Activated T-cell treated with anti-CD3 and anti-CD28 coated beads for 4 hours (primary cell): ENCODE measurements around the gene PRKAR2A.
"Not testable (repeated sequence)": the region's sequence is repeated elsewhere in the genome, so short reads cannot be mapped to it uniquely, and the experiment has no call there.

Experiments used
- DNase-seq: peaks from one replicate; pipeline ENCODE4 v3.0.0-alpha.2; 2020

Gene PRKAR2A

DNA sequence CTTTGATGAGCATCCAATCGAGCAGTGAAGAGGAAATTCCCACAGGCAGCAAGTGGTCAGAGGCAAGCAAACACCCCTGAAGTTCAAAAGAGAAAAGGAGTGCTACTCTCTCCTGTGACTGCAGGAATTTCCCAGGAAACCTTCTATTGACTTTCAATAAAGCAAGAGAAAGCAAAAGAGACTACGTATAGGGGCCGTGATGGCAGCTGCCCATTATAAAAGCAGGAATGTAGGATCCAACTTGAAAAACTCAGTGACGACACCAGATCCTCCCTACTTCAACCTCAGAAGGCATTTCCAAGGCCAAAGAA lies 77.5 kb downstream of the PRKAR2A start:
- no peak for DNase-seq

- DNase-seq = no peak
Measured at GRCh38 chr3:48765376-48765775, 82.3 kb downstream of the PRKAR2A start.

DNA sequence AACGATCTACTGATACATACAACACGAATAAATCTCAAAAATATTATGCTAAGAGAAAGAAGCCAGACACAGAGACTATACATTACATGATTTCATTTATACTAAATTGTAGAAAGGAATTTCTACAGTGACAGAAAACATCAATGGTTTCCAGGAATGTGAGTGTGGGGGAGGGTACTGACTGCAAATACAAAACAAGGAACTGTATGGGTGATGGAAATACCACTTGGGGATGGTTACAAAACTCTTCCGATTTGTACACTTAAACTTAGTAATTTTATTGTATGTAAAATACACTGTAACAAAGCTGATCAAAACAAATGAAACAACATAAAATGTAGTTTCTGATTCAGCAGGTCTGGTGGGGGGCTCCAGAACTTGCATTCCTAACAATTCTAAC lies 84.9 kb downstream of the PRKAR2A start:
- no peak for DNase-seq

GRCh38 chr3:48759991-48760540 lies 87.6 kb downstream of the PRKAR2A start:
- DNase-seq = not testable (repeated sequence)

DNA sequence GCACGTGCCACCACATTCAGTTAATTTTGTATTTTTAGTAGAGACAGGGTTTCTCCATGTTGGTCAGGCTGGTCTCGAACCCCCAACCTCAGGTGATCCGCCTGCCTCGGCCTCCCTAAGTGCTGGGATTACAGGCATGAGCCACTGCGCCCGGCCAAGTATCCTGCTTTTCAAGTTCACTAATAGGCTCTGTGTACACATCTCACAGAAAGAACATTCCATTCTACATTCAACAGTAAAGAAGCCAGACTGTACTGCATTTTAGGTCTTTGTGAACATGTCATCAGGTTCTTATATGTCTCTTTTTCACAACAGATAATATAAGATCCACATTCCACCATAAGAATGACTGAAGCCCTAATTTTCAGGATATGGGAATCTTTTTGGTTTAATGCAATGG lies 88.1 kb downstream of the PRKAR2A start:
- not testable (repeated sequence) for DNase-seq

GRCh38 chr3:48759071-48759470 lies 88.6 kb downstream of the PRKAR2A start:
- DNase-seq = no peak

GRCh38 chr3:48756640-48757039 lies 91.0 kb downstream of the PRKAR2A start:
- DNase-seq = no peak

- no peak for DNase-seq
Measured at GRCh38 chr3:48750856-48751255, 96.8 kb downstream of the PRKAR2A start.

DNA sequence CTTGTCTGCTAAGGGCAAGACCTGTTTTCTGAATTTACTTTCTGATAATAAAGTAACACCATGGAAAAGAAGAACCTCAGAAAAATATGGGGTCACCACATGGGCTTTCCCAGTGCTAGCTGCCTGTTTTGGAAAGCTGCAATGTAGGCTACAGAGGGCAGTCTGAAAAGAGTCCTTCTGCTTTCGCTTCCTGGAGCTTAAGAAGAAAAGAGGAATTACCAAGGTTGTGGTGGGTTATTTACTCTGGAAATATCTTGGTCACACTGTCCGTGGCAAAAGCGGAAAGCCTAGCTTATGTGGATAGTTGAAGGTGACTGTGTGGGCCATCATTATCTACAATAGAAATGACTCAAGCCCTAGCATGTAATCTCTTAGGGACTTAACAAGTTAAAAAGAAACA lies 98.9 kb downstream of the PRKAR2A start:
- no peak for DNase-seq

GRCh38 chr3:48747706-48748105 lies 100.0 kb downstream of the PRKAR2A start:
- DNase-seq = no peak

DNA sequence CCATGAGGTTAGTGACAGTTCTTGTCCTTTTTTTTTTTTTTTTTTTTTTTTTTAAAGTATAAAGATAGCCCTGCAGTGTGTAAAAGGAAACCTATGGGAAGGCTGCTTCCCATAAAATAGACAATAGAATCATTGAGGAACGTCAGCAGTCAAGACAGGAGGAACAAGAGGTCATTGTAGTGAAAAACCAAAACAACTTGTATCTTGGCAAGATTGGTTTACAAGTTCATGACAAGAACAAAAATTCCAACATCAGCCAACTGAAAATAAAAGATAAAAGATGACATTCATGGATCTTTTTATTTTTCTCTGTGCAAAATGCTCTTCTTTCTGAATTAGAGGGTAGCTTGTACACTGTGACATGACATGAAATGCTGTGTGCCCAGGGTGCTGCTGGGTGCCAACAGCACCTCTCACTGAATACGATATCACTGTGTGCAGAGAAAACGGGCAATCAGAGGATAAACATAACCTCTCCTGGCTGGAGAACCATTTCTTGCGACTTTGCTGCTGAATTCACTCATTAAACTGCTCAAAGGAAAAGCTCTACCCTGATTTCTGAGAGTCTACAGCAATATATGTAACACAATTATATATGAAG lies 100.6 kb downstream of the PRKAR2A start:
- DNase-seq = no peak

DNA sequence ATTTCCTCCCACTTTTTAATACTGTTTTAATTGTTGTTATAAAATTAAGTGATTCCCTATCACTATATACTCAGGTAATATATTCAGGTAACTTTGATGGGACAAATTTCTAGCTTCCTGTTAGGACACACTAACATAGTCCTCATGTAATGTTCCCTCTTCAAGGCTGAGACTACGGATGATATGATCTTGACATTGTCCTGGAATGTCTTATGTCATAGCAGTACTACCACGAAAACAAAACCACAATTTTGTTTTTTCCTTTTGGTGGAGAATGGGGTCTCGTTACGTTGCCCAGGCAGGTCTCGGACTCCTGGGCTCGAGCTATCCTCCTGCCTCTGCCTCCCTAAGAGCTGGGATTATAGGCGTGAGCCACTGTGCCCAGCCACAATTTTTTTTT lies 103.9 kb downstream of the PRKAR2A start:
- DNase-seq = no peak

DNA sequence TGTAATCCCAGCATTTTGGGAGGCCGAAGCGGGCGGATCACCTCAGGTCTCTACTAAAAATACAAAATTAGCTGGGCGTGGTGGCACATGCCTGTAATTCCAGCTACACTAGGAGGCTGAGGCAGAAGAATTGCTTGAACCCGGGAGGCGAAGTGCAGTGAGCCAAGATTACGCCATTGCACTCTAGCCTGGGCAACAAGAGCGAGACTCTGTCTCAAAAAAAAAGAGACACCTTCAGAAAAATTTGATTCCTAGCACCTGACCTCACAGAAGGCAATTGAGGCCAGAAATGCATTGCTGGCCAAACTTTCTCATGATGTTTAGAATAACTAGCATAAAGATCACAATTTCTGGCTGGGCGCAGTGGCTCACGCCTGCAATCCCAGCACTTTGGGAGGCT lies 106.4 kb downstream of the PRKAR2A start:
- DNase-seq = not testable (repeated sequence)

GRCh38 chr3:48739955-48740823 lies 107.5 kb downstream of the PRKAR2A start:
- peak; percentile 29 for DNase-seq

DNA sequence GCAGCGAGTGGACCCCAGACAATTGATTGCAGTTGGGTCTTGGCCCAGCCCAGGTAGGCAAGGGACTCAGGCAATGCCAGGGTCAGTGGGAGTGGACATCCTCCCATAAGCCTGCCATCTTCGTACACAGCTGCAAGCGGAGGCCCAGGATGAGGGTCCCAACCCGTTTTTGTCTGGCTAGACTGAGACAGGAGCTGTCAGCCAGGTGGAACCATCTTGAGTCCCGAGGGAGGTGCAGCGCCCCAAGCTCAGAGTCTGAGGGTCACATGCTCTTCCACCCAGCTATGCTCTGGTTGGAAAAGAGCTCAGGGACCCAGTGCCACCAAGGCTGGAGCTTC lies 108.1 kb downstream of the PRKAR2A start:
- DNase-seq = no peak

DNA sequence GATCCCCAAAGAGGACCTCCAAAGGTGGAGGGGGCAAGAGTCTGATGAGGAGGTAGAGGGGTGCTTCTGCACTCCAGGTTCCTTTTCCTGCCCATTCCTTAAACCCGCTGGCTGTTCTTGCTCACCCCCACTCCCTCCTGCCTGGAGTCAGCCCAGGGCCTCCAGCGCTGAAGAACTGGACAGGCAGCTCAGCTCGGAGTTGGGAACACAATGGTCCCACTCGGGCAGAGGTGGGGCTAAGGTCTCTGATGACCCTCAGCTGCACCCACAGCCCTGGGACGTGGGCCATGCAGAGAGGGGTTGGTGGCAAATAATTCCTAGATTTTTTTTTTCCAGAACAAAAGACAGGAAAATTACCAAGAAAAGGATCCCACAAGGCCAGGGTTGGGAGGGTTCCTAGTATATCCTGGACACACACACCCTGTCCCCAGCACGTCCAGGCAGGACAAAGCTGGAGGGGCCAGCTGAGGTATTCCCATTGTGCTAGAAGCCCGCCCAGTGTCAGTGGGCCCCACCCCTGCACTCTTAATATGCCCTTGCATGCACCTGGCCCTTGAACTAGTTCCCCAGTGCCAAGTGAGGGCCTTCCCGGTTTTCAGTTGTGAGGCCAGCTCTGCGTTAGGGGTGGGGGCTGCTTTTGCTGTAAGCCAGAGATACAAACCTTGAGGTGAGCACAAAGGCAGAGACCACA lies 108.6 kb downstream of the PRKAR2A start:
- no peak for DNase-seq

DNA sequence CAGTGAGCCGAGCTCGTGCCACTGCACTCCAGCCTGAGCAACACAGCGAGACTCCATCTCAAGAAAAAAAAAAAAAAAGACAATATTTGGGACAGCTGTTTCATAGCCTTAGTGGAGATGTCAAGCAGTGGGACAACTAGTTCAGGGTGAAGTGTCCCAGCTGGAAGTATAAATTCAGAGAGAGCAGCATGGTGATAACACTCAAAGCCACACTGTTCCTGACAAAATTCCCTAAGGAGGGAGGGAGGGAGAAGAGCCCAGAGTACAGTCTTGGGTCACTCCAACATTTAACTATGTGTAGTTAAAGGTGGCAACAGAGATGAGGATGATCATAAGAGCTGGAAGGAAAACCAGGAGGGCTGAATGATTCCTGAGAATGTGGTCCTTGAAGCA lies 109.5 kb downstream of the PRKAR2A start:
- DNase-seq = no peak

DNA sequence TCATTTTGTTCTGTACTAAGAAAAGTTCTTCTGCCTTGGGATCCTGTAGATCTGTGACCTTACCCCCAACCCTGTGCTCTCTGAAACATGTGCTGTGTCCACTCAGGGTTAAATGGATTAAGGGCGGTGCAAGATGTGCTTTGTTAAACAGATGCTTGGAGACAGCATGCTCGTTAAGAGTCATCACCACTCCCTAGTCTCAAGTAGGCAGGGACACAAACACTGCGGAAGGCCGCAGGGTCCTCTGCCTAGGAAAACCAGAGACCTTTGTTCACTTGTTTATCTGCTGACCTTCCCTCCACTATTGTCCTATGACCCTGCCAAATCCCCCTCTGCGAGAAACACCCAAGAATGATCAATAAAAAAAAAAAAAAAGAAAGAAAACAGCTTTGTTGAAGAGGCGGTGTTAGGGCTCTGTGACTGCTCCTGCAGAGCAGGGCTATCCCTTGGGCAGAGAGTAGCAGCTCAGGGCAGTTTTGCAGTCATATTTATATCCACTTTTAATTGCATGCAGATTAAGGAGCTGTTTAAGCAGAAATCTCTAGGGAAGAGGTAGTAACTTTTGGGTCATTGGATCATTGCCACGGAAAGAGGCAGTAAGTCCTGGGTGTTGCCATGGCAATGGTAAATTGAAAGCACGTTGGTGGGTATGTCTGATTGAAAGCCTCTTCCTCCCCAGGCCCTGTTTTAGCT lies 112.5 kb downstream of the PRKAR2A start:
- not testable (repeated sequence) for DNase-seq

DNA sequence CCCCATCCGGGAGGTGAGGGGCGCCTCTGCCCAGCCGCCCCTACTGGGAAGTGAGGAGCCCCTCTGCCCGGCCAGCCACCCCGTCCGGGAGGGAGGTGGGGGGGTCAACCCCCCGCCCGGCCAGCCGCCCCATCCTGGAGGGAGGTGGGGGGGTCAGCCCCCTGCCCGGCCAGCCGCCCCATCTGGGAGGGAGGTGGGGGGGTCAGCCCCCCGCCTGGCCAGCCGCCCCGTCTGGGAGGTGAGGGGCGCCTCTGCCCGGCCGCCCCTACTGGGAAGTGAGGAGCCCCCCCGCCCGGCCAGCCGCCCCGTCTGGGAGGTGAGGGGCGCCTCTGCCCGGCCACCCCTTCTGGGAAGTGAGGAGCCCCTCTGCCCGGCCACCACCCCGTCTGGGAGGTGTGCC lies 113.1 kb downstream of the PRKAR2A start:
- not testable (repeated sequence) for DNase-seq

DNA sequence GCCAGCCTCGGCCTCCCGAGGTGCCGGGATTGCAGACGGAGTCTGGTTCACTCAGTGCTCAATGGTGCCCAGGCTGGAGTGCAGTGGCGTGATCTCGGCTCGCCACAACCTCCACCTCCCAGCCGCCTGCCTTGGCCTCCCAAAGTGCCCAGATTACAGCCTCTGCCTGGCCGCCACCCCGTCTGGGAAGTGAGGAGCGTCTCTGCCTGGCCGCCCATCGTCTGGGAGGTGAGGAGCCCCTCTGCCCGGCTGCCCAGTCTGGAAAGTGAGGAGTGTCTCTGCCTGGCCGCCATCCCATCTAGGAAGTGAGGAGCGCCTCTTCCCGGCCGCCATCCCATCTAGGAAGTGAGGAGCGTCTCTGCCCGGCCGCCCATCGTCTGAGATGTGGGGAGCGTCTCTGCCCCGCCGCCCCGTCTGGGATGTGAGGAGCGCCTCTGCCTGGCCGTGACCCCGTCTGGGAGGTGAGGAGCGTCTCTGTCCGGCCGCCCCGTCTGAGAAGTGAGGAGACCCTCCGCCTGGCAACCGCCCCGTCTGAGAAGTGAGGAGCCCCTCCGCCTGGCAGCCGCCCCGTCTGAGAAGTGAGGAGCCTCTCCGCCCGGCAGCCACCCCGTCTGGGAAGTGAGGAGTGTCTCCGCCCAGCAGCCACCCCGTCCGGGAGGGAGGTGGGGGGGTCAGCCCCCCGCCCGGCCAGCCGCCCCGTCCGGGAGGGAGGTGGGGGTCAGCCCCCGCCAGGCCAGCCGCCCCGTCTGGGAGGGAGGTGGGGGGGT lies 113.7 kb downstream of the PRKAR2A start:
- DNase-seq = not testable (repeated sequence)

DNA sequence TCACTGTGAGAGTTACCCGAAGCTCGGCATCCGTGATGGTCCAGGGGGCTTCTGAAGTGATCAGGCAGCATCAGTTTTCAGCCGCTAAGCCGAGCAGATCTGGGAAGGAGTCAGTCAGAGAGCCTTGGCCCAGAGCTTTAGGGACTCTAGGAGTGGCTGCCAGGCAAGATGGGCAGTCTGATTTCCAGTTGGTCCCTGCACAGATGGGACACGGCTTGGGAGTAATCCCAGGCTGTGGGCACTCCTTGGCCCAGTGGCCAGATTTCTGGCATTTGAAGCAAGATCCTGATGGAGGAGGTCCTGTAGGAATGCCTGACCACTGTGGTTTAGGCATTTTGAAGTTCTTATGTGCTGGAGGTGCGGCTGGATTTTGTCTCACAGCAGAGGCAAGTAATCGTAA lies 120.2 kb downstream of the PRKAR2A start:
- DNase-seq = no peak

- DNase-seq = not testable (repeated sequence)
Measured at GRCh38 chr3:48725185-48725855, 122.4 kb downstream of the PRKAR2A start.
